Activated naive CD8-positive, alpha-beta T cell treated with anti-CD3 and anti-CD28 coated beads for 36 hours (primary cell): Measurements from ENCODE around the gene RTN4RL1. TPM values are rescaled to one million over a fixed set of nuclear protein-coding genes. Genes with fewer than 3 reads are reported as not detected.

ENCODE experiments used
- DNase-seq: peaks from one replicate; pipeline ENCODE4 v3.0.0; 2021
- H3K27ac Mint-ChIP-seq: one replicate; pipeline ENCODE4 v1.8.0; 2022; ENCODE audit warnings: mild to moderate bottlenecking, moderate library complexity, mixed read lengths
- H3K27me3 Mint-ChIP-seq: one replicate; pipeline ENCODE4 v1.8.0; 2022; ENCODE audit warnings: mild to moderate bottlenecking, mixed read lengths
- H3K36me3 Mint-ChIP-seq: one replicate; pipeline ENCODE4 v1.8.0; 2021; ENCODE audit warnings: mild to moderate bottlenecking, mixed read lengths
- H3K4me1 Mint-ChIP-seq: one replicate; pipeline ENCODE4 v1.8.0; 2021; ENCODE audit warnings: mixed read lengths
- H3K4me3 Mint-ChIP-seq: one replicate; pipeline ENCODE4 v1.8.0; 2022; ENCODE audit warnings: mild to moderate bottlenecking, moderate library complexity, mixed read lengths
- H3K9me3 Mint-ChIP-seq: one replicate; pipeline ENCODE4 v1.8.0; 2022; ENCODE audit warnings: mixed read lengths
- total RNA-seq, 2 experiments: library from RNA; stranded (reverse); gene quantifications; one replicate each; pipeline ENCODE4 v1.2.3, GENCODE V29; 2021

The RTN4RL1 gene
- total RNA-seq, 2 experiments from 2014 or later: 0.64 to 0.80 TPM

- no peak for DNase-seq
- Mint-ChIP-seq H3K4me1 (peaks cover 15% of the 10 kb centered on the region), H3K9me3 (no peaks in the 10 kb centered on the region), H3K4me3 (peak overlapping the region; percentile 90), H3K36me3 (peaks cover 20% of the 10 kb centered on the region), H3K27ac (peak overlapping the region; percentile 91), H3K27me3 (no peaks in the 10 kb centered on the region)
These were observed 17.3 kb upstream of the RTN4RL1 start for GRCh38 chr17:2042390-2042847.

GRCh38 chr17:2041561-2042389 is 16.6 kb upstream of the RTN4RL1 start, which contains the start of gene OVCA2:
Gene OVCA2 (plus strand): TSS chr17:2042022. CDS start chr17:2042048, 26 bp downstream.
- H3K4me1 Mint-ChIP-seq: peaks cover 15% of the 10 kb centered on the region
- peak within 1 kb of the TSS; percentile 91 for H3K27ac Mint-ChIP-seq
- peak; percentile 97 for DNase-seq
- H3K27me3 Mint-ChIP-seq: no peaks in the 10 kb centered on the region
- peaks cover 21% of the 10 kb centered on the region for H3K36me3 Mint-ChIP-seq
- H3K9me3 Mint-ChIP-seq: no peaks in the 10 kb centered on the region
- H3K4me3 Mint-ChIP-seq: peak within 1 kb of the TSS; percentile 90

DNA sequence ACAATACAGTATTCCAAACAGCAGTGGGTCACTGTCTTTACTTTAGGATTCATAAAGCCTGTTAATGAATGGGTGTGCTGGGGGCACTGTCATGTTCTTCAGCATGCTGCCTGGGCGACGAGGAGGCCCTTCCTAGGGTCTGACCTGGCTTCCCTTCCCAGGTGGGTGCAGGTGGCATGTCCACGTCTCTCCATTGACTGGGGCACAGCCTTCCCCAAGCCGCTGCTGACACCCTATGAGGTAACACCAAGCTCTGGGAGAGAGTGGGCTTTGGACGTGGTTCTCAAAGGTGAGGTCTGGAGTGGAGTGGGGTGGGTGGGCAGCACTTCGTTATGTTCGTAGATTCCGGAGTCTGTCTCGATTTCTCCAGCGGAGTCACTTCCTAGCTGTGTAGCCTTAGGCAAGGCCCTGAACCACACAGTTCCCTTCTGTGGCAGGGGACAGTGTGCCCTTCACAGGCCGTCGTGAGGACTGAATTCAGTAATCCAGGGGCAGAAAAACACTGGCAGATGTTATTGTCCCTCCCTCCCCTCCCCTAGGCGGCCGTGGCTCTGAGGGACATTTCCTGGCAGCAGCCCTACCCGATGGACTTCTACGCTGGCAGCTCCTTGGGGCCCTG is 15.9 kb upstream of the RTN4RL1 start:
- Mint-ChIP-seq H3K9me3 (no peaks in the 10 kb centered on the region), H3K36me3 (peaks cover 23% of the 10 kb centered on the region), H3K4me3 (peak overlapping the region; percentile 90)

GRCh38 chr17:2040219-2040827 is 15.2 kb upstream of the RTN4RL1 start:
- Mint-ChIP-seq H3K36me3 (peaks cover 23% of the 10 kb centered on the region), H3K27ac (no peak overlapping the region), H3K27me3 (no peaks in the 10 kb centered on the region), H3K9me3 (no peaks in the 10 kb centered on the region), H3K4me3 (no peak overlapping the region), H3K4me1 (peaks cover 15% of the 10 kb centered on the region)
- DNase-seq: no peak

More for the DNA sequence above, 15.9 kb upstream of the RTN4RL1 start:
- no peaks in the 10 kb centered on the region for H3K27me3 Mint-ChIP-seq
- no peak for DNase-seq
- H3K27ac Mint-ChIP-seq: no peak overlapping the region
- peaks cover 15% of the 10 kb centered on the region for H3K4me1 Mint-ChIP-seq

DNA sequence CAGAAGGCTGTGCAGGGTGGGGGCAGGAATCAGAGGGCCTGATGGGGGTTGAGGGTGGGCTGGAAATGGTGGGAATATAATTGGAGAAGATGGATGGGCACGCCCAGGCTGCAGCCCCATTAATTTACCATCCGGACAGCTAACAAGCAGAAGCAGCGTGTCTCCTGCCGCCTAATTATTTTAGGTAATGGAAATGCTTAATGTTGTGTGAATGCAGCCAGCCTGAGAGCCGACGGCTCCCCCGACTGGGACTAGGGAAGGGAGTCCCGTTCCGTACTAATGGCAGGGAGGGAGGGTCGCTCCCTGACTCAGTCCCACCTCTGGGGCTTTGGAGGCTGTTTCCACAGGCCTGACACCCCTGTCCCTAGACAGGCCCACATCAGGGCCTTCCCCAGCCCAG is 12.0 kb upstream of the RTN4RL1 start:
- no peak for DNase-seq
- Mint-ChIP-seq H3K4me1 (peaks cover 8% of the 10 kb centered on the region), H3K4me3 (no peak overlapping the region), H3K27me3 (no peaks in the 10 kb centered on the region), H3K27ac (no peak overlapping the region), H3K9me3 (no peaks in the 10 kb centered on the region), H3K36me3 (peaks cover 10% of the 10 kb centered on the region)

GRCh38 chr17:2035541-2036488 is 10.7 kb upstream of the RTN4RL1 start:
- no peak for DNase-seq
- H3K36me3 Mint-ChIP-seq: peaks cover 6% of the 10 kb centered on the region
- no peaks in the 10 kb centered on the region for H3K27me3 Mint-ChIP-seq
- H3K4me3 Mint-ChIP-seq: no peak overlapping the region
- H3K27ac Mint-ChIP-seq: no peak overlapping the region
- peaks cover 16% of the 10 kb centered on the region for H3K4me1 Mint-ChIP-seq
- H3K9me3 Mint-ChIP-seq: no peaks in the 10 kb centered on the region

GRCh38 chr17:2034806-2035540 is 9.8 kb upstream of the RTN4RL1 start:
- no peak overlapping the region for H3K4me3 Mint-ChIP-seq
- peaks cover 6% of the 10 kb centered on the region for H3K36me3 Mint-ChIP-seq
- no peak for DNase-seq
- H3K9me3 Mint-ChIP-seq: no peaks in the 10 kb centered on the region
- H3K27me3 Mint-ChIP-seq: no peaks in the 10 kb centered on the region
- H3K27ac Mint-ChIP-seq: no peak overlapping the region
- peaks cover 17% of the 10 kb centered on the region for H3K4me1 Mint-ChIP-seq

- DNase-seq: no peak
- H3K4me1 Mint-ChIP-seq: peaks cover 17% of the 10 kb centered on the region
- H3K4me3 Mint-ChIP-seq: no peak overlapping the region
- no peaks in the 10 kb centered on the region for H3K9me3 Mint-ChIP-seq
- H3K27ac Mint-ChIP-seq: no peak overlapping the region
- H3K36me3 Mint-ChIP-seq: peaks cover 6% of the 10 kb centered on the region
- no peaks in the 10 kb centered on the region for H3K27me3 Mint-ChIP-seq
These were observed 9.0 kb upstream of the RTN4RL1 start for GRCh38 chr17:2034157-2034556.

GRCh38 chr17:2033153-2033552 is 8.0 kb upstream of the RTN4RL1 start:
- H3K27ac Mint-ChIP-seq: no peak overlapping the region
- H3K4me1 Mint-ChIP-seq: peaks cover 17% of the 10 kb centered on the region
- H3K4me3 Mint-ChIP-seq: no peak overlapping the region
- no peaks in the 10 kb centered on the region for H3K27me3 Mint-ChIP-seq
- peaks cover 3% of the 10 kb centered on the region for H3K36me3 Mint-ChIP-seq
- no peaks in the 10 kb centered on the region for H3K9me3 Mint-ChIP-seq
- DNase-seq: no peak

DNA sequence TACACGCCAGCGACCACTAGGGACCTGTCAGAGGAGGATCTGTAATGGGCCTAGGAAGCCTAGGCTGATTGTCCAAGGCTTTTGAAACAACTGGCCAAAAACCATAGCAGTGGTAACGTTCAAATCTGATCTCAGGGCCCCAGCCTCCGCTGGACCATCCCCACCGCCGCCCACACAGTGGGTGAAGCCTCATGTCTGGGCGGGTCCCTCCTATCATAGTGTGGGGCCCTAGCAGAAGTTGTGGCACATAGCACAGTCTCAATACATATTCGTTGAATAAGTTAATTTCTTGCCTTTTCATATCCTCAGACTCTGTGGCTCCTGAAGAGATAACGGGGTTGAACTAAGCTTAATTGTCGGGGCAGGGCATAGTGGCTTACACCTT is 5.6 kb upstream of the RTN4RL1 start:
- peak overlapping the region; percentile 96 for H3K4me3 Mint-ChIP-seq
- H3K4me1 Mint-ChIP-seq: peaks cover 22% of the 10 kb centered on the region
- no peaks in the 10 kb centered on the region for H3K36me3 Mint-ChIP-seq
- DNase-seq: peak; percentile 68
- peak overlapping the region; percentile 91 for H3K27ac Mint-ChIP-seq
- H3K27me3 Mint-ChIP-seq: peaks cover 21% of the 10 kb centered on the region
- H3K9me3 Mint-ChIP-seq: no peaks in the 10 kb centered on the region

GRCh38 chr17:2029911-2030778 is 5.0 kb upstream of the RTN4RL1 start, which contains the start of gene DPH1:
Gene DPH1 (plus strand): TSS chr17:2030153. CDS start chr17:2030170, 17 bp downstream.
- peak within 1 kb of the TSS; percentile 96 for H3K4me3 Mint-ChIP-seq
- peak within 1 kb of the TSS; percentile 91 for H3K27ac Mint-ChIP-seq

DNA sequence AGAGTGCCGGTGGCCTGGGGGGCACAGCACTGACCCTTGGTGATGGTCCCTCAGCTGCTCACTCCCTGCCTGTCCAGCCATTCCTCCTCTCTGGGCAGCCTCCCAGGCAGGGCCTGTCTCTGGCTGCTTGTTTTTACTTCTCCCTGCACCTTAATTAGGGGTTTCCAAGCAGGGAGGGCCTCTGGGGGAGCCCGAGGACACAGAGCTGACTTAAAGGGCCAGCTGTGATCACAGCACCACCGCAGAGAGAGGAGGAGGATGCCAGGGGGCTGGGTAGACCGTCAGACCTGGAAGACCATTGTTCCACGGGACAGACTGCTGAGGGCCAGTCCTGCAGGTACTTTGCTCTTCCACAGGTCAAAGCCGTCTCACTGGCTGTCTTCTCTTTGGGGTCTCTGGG is 3.6 kb upstream of the RTN4RL1 start:
- H3K4me3 Mint-ChIP-seq: no peak overlapping the region
- no peak overlapping the region for H3K27ac Mint-ChIP-seq
- H3K27me3 Mint-ChIP-seq: peaks cover 31% of the 10 kb centered on the region
- no peaks in the 10 kb centered on the region for H3K9me3 Mint-ChIP-seq
- H3K36me3 Mint-ChIP-seq: no peaks in the 10 kb centered on the region
- DNase-seq: no peak
- peaks cover 25% of the 10 kb centered on the region for H3K4me1 Mint-ChIP-seq

More at GRCh38 chr17:2029911-2030778, 5.0 kb upstream of the RTN4RL1 start, which contains the start of gene DPH1:
- peak; percentile 87 for DNase-seq
- Mint-ChIP-seq H3K9me3 (no peaks in the 10 kb centered on the region), H3K27me3 (peaks cover 27% of the 10 kb centered on the region), H3K4me1 (peaks cover 23% of the 10 kb centered on the region), H3K36me3 (no peaks in the 10 kb centered on the region)

DNA sequence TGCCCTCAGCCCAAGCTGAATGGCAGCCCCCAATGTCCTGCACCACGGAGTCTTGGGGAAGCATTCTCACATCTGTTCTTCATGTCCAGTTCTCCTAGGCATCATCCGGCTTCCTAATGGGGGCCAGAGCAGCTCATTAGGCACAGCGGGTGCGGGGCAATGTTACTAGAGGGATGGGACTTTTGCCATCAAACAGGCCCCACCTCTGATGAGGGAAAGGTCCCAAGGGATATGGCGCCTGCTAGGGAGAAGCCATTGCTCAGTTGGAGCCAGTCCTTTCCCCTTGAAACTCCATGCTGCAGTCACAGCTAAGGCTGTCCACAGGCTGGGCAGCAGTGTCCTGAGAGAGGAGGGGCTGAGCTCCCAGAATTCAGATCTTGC is 3.1 kb upstream of the RTN4RL1 start:
- Mint-ChIP-seq H3K27me3 (peaks cover 35% of the 10 kb centered on the region), H3K9me3 (no peaks in the 10 kb centered on the region), H3K4me3 (no peak overlapping the region), H3K27ac (no peak overlapping the region), H3K4me1 (peaks cover 24% of the 10 kb centered on the region), H3K36me3 (no peaks in the 10 kb centered on the region)
- DNase-seq: no peak
